Measurements from ENCODE around the gene CGB8.

- TF ChIP-seq, protein P1, sequence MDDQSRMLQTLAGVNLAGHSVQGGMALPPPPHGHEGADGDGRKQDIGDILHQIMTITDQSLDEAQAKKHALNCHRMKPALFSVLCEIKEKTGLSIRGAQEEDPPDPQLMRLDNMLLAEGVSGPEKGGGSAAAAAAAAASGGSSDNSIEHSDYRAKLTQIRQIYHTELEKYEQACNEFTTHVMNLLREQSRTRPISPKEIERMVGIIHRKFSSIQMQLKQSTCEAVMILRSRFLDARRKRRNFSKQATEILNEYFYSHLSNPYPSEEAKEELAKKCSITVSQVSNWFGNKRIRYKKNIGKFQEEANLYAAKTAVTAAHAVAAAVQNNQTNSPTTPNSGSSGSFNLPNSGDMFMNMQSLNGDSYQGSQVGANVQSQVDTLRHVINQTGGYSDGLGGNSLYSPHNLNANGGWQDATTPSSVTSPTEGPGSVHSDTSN (IDR thresholded peaks at IDR 0.05) = no peak
- TF ChIP-seq ESRRA (IDR thresholded peaks at IDR 0.05; ENCODE audit: borderline replicate concordance, low read length) = no peak
These were observed 42.6 kb upstream of the CGB8 start for GRCh38 chr19:49091391-49092038.

Data from A549 (cell line).